ENCODE measurements around the gene CAMTA2. TPM values are rescaled to one million over a fixed set of nuclear protein-coding genes. Genes with fewer than 3 reads are reported as not detected.

CAMTA2 gene
- total RNA-seq, 2 donors from 2014 or later: 13.6 to 24.8 TPM

- Mint-ChIP-seq H3K4me3 (no peak overlapping the region), H3K36me3 (ENCODE audit: low read depth) (peaks cover 29% of the 10 kb centered on the region), H3K9me3 (peaks cover 12% of the 10 kb centered on the region), H3K27ac (no peak overlapping the region), H3K4me1 (peaks cover 28% of the 10 kb centered on the region), H3K27me3 (ENCODE audit: insufficient read depth) (peaks cover 5% of the 10 kb centered on the region)
- Histone ChIP-seq H3K36me3 (ENCODE audit: control insufficient read depth, insufficient read depth, low read length) (peaks cover 48% of the 10 kb centered on the region), H3K9ac (ENCODE audit: extremely low read depth, low read length, poor library complexity, severe bottlenecking) (peak overlapping the region; percentile 79), H3K9me3 (ENCODE audit: control insufficient read depth, low read length) (peaks cover 5% of the 10 kb centered on the region), H3K27ac (ENCODE audit: low read depth, low read length) (peak overlapping the region; percentile 95), H3K27me3 (ENCODE audit: control insufficient read depth, insufficient read depth, low read length, poor library complexity, severe bottlenecking) (no peaks in the 10 kb centered on the region), H3K4me1 (ENCODE audit: control insufficient read depth, insufficient read depth, low read length) (peaks cover 6% of the 10 kb centered on the region), H3K4me3 (ENCODE audit: low read length) (peak overlapping the region; percentile 90)
- WGBS, 2 experiments (ENCODE audit: insufficient coverage in 1 of 2, insufficient read length in 1 of 2): 8 to 19% methylated on average over 10 to 23 of the region's 23 CpGs
- DNase-seq: peak; percentile 83
- TF ChIP-seq, protein P1, sequence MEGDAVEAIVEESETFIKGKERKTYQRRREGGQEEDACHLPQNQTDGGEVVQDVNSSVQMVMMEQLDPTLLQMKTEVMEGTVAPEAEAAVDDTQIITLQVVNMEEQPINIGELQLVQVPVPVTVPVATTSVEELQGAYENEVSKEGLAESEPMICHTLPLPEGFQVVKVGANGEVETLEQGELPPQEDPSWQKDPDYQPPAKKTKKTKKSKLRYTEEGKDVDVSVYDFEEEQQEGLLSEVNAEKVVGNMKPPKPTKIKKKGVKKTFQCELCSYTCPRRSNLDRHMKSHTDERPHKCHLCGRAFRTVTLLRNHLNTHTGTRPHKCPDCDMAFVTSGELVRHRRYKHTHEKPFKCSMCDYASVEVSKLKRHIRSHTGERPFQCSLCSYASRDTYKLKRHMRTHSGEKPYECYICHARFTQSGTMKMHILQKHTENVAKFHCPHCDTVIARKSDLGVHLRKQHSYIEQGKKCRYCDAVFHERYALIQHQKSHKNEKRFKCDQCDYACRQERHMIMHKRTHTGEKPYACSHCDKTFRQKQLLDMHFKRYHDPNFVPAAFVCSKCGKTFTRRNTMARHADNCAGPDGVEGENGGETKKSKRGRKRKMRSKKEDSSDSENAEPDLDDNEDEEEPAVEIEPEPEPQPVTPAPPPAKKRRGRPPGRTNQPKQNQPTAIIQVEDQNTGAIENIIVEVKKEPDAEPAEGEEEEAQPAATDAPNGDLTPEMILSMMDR (conservative IDR thresholded peaks at IDR 0.05): no peak
Observed at GRCh38 chr17:4968486-4969046, 18.9 kb downstream of the CAMTA2 start.

DNA sequence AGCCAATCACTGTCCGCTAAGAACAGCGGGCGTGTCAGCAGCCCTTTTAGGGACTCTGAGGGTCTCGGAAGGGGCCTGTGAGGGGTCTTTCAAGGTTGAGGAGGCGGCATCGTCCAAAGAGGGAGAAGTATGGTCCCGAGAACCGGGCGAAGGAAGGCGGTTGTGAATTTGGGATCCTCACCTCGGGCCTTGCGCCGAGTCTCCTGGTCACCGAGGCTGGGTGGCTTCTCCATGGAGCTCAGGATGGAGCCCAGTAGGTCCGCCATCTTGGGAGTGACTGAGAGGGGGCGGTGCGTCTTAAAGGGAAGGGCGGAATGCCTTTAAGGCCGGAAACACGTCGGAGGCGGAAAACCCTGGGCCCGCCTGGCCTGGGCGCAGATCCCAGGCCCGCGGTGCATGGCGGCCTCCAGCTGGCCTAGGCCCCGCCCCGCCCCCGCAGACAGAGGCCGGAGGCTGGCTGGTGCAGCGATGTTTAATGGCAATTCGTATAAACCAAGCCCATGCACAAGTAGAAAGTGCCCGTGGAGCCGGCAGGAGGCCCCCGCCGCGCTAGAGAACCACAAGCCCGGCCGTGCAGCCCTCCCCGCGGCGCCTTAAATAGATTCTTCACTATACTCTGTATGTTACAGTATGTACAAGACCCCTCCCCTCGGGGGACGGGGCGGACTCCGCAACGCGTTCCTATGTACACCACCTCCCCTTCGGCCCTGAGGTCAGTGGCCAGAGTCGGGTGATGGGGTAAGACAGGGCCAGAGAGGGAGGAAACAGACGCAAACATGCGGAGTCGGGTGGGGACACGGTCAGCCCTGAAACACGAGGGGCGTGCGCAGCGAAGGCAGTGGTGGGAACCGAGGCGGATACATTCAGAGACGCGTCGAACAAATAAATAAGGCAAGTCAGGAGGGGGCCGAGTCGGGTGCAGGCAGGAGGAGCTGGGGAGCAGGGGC is 19.7 kb downstream of the CAMTA2 start, which contains the start of gene SPAG7:
TSS of gene SPAG7 (minus strand) at position 279 of the 947 bp plus-strand sequence. CDS start at position 266, 13 bp downstream.
- peaks cover 3% of the 10 kb centered on the region for H3K27me3 Mint-ChIP-seq (ENCODE audit: insufficient read depth)
- H3K36me3 Mint-ChIP-seq (ENCODE audit: low read depth): peaks cover 31% of the 10 kb centered on the region
- peaks cover 46% of the 10 kb centered on the region for H3K36me3 ChIP-seq (ENCODE audit: control insufficient read depth, insufficient read depth, low read length)
- peak; percentile 99 for DNase-seq
- H3K9me3 Mint-ChIP-seq: peaks cover 12% of the 10 kb centered on the region
- H3K9me3 ChIP-seq (ENCODE audit: control insufficient read depth, low read length): peaks cover 5% of the 10 kb centered on the region
- peak within 1 kb of the TSS; percentile 95 for H3K27ac ChIP-seq (ENCODE audit: low read depth, low read length)
- no peaks in the 10 kb centered on the region for H3K27me3 ChIP-seq (ENCODE audit: control insufficient read depth, insufficient read depth, low read length, poor library complexity, severe bottlenecking)
- WGBS, 2 experiments (ENCODE audit: insufficient coverage in 1 of 2, insufficient read length in 1 of 2): 0 to 7% methylated on average over 32 to 66 of the region's 66 CpGs
- no peak within 1 kb of the TSS for H3K4me3 Mint-ChIP-seq
- peak within 1 kb of the TSS; percentile 90 for H3K4me3 ChIP-seq (ENCODE audit: low read length)
- peak within 1 kb of the TSS; percentile 79 for H3K9ac ChIP-seq (ENCODE audit: extremely low read depth, low read length, poor library complexity, severe bottlenecking)
- no peak within 1 kb of the TSS for H3K27ac Mint-ChIP-seq
- peaks cover 6% of the 10 kb centered on the region for H3K4me1 ChIP-seq (ENCODE audit: control insufficient read depth, insufficient read depth, low read length)
- TF ChIP-seq, protein P1 (conservative IDR thresholded peaks at IDR 0.05): no peak
- peaks cover 25% of the 10 kb centered on the region for H3K4me1 Mint-ChIP-seq

DNA sequence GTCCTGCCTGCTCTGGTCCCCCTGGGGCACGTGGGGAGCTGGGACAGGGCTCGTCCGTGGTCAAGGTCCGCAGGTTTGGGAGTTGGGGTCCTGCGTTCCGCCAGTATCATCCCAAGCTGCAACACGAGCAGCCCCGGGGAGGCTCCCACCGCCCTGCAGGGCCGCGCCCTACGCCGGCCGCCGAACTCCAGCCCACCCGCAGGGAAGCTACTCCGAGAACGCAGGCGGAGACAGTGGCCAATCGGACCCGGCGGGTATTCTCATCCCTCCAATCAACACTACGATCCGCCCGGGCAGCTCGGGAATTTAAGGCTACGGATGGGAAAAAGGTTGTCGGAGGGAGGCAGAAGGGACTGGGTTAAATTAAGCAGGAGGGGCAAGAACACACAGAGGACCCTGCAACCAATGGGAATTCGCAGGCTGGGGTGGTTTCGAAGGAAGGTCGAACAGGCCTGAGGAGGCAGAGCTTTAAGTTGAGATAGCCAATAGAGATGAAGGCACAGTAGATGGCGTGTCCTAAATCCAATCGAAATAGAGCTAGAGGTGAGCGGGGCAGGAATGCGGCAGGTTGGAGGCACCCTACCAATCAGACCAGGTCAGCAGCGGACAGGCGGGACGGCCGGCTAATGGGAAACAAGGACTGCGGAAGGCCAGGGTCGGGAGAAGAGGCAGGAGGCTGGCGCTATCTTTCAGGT is 20.5 kb downstream of the CAMTA2 start:
- Mint-ChIP-seq H3K9me3 (peaks cover 12% of the 10 kb centered on the region), H3K4me1 (peaks cover 18% of the 10 kb centered on the region), H3K4me3 (no peak overlapping the region), H3K36me3 (ENCODE audit: low read depth) (peaks cover 31% of the 10 kb centered on the region), H3K27me3 (ENCODE audit: insufficient read depth) (no peaks in the 10 kb centered on the region), H3K27ac (no peak overlapping the region)
- Histone ChIP-seq H3K9ac (ENCODE audit: extremely low read depth, low read length, poor library complexity, severe bottlenecking) (peak overlapping the region; percentile 79), H3K9me3 (ENCODE audit: control insufficient read depth, low read length) (peaks cover 5% of the 10 kb centered on the region), H3K36me3 (ENCODE audit: control insufficient read depth, insufficient read depth, low read length) (peaks cover 42% of the 10 kb centered on the region), H3K4me3 (ENCODE audit: low read length) (peak overlapping the region; percentile 90), H3K4me1 (ENCODE audit: control insufficient read depth, insufficient read depth, low read length) (peaks cover 6% of the 10 kb centered on the region), H3K27ac (ENCODE audit: low read depth, low read length) (peak overlapping the region; percentile 95), H3K27me3 (ENCODE audit: control insufficient read depth, insufficient read depth, low read length, poor library complexity, severe bottlenecking) (no peaks in the 10 kb centered on the region)
- WGBS, 2 experiments (ENCODE audit: insufficient coverage in 1 of 2, insufficient read length in 1 of 2): 0 to 2% methylated on average over 14 to 42 of the region's 42 CpGs
- DNase-seq: peak; percentile 100
- TF ChIP-seq, protein P1 (conservative IDR thresholded peaks at IDR 0.05): no peak
